ENCODE results near the gene FCN2.

DNA sequence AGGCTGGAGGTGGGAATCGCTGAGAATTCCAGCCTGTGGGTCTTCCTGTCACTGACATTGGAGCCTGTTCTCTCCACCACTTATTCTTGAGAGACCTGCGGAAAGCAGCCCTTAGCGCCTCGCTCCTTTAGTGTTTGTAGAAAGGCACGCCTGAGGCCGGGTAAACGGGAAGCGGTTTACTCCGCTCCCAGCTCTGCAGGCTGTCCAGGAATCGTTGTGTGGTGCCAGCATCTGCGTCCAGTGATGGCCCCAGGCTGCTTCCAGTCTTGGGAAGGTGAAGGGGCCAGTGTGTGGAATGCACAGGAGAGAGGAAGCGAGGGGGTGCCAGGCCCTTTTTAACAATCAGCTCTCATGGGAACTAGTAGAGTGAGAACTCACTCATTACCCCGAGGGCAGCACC, 44.6 kb upstream of the FCN2 start:
- TF ChIP-seq POLR2A (IDR thresholded peaks at IDR 0.05; ENCODE audit: borderline replicate concordance, extremely low read depth, insufficient read depth, insufficient read length) = no peak
- TF ChIP-seq, protein P1, sequence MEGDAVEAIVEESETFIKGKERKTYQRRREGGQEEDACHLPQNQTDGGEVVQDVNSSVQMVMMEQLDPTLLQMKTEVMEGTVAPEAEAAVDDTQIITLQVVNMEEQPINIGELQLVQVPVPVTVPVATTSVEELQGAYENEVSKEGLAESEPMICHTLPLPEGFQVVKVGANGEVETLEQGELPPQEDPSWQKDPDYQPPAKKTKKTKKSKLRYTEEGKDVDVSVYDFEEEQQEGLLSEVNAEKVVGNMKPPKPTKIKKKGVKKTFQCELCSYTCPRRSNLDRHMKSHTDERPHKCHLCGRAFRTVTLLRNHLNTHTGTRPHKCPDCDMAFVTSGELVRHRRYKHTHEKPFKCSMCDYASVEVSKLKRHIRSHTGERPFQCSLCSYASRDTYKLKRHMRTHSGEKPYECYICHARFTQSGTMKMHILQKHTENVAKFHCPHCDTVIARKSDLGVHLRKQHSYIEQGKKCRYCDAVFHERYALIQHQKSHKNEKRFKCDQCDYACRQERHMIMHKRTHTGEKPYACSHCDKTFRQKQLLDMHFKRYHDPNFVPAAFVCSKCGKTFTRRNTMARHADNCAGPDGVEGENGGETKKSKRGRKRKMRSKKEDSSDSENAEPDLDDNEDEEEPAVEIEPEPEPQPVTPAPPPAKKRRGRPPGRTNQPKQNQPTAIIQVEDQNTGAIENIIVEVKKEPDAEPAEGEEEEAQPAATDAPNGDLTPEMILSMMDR (IDR thresholded peaks at IDR 0.05 in 2 of 3, conservative IDR thresholded peaks at IDR 0.05 in 1 of 3; ENCODE audit: borderline replicate concordance in 1 of 3, insufficient read depth in 1 of 3, low read depth in 2 of 3, low read length in 2 of 3) = no peak
- TF ChIP-seq SP1 (IDR thresholded peaks at IDR 0.05; ENCODE audit: low read depth) = no peak
- no peak for TF ChIP-seq EZH2phosphoT487 (IDR thresholded peaks at IDR 0.05; ENCODE audit: borderline replicate concordance)
- TF ChIP-seq, protein P2, sequence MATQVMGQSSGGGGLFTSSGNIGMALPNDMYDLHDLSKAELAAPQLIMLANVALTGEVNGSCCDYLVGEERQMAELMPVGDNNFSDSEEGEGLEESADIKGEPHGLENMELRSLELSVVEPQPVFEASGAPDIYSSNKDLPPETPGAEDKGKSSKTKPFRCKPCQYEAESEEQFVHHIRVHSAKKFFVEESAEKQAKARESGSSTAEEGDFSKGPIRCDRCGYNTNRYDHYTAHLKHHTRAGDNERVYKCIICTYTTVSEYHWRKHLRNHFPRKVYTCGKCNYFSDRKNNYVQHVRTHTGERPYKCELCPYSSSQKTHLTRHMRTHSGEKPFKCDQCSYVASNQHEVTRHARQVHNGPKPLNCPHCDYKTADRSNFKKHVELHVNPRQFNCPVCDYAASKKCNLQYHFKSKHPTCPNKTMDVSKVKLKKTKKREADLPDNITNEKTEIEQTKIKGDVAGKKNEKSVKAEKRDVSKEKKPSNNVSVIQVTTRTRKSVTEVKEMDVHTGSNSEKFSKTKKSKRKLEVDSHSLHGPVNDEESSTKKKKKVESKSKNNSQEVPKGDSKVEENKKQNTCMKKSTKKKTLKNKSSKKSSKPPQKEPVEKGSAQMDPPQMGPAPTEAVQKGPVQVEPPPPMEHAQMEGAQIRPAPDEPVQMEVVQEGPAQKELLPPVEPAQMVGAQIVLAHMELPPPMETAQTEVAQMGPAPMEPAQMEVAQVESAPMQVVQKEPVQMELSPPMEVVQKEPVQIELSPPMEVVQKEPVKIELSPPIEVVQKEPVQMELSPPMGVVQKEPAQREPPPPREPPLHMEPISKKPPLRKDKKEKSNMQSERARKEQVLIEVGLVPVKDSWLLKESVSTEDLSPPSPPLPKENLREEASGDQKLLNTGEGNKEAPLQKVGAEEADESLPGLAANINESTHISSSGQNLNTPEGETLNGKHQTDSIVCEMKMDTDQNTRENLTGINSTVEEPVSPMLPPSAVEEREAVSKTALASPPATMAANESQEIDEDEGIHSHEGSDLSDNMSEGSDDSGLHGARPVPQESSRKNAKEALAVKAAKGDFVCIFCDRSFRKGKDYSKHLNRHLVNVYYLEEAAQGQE (IDR thresholded peaks at IDR 0.05; ENCODE audit: low read depth) = no peak
- no peak for TF ChIP-seq ZNF274 (IDR thresholded peaks at IDR 0.05; ENCODE audit: low read depth, low read length)
- TF ChIP-seq POLR2AphosphoS5 (IDR thresholded peaks at IDR 0.05; ENCODE audit: low read depth, low read length) = no peak
- TF ChIP-seq, protein P3, sequence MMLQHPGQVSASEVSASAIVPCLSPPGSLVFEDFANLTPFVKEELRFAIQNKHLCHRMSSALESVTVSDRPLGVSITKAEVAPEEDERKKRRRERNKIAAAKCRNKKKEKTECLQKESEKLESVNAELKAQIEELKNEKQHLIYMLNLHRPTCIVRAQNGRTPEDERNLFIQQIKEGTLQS (IDR thresholded peaks at IDR 0.05) = no peak
- no peak for TF ChIP-seq SRF (IDR thresholded peaks at IDR 0.05; ENCODE audit: low read depth)
